Upper lobe of left lung (tissue), 6 donors: ENCODE results near the gene BCOR. TPM values are rescaled to one million over a fixed set of nuclear protein-coding genes. Genes with fewer than 3 reads are reported as not detected.

Experiments
- ATAC-seq, 2 donors: fragments of 200-7000 bp; cut with Tn5 transposase; one replicate each; pipeline ENCODE4 v1.9.1; 2022; ENCODE audit warnings: mild to moderate bottlenecking in 2 of 2, moderate library complexity in 2 of 2; ENCODE audit not compliant: low FRiP score in 2 of 2
- DNase-seq, 2 donors: peaks; one replicate each; pipeline ENCODE4 v3.0.0-alpha.2; 2019 to 2020
- H3K27ac ChIP-seq, 4 donors: fragments of 200-600 bp; sonication (generic); one replicate each; pipeline ENCODE4 v1.5.1; 2016 to 2019
- H3K27me3 ChIP-seq, 4 donors: fragments of 200-600 bp; sonication (generic); one replicate each; pipeline ENCODE4 v1.5.1; 2017 to 2019
- H3K36me3 ChIP-seq, 4 donors: fragments of 200-600 bp; sonication (generic); one replicate each; pipeline ENCODE4 v1.5.1; 2016 to 2019
- H3K4me1 ChIP-seq, 4 donors: fragments of 200-600 bp; sonication (generic); one replicate each; pipeline ENCODE4 v1.5.1; 2018 to 2019
- H3K4me3 ChIP-seq, 4 donors: fragments of 200-600 bp; sonication (generic); one replicate each; pipeline ENCODE4 v1.5.1; 2017 to 2019; ENCODE audit warnings: mild to moderate bottlenecking in 2 of 4, moderate library complexity in 1 of 4
- H3K9me3 ChIP-seq, 4 donors: fragments of 200-600 bp; sonication (generic); one replicate each; pipeline ENCODE4 v1.5.1; 2018 to 2019
- CTCF ChIP-seq, 6 experiments: fragments of 450-650 bp in 4 of 6; fragments of 200-600 bp in 2 of 6; sonication (generic) in 2 of 6; IDR thresholded peaks; one replicate each; pipeline ENCODE4 v1.5.1; 2016 to 2019; ENCODE audit warnings: antibody characterized with exemption in 6 of 6
- EP300 ChIP-seq, 4 donors: sonication (generic); formaldehyde crosslinking; IDR thresholded peaks; one replicate each; pipeline ENCODE4 v1.5.1; 2017; ENCODE audit warnings: antibody characterized with exemption in 4 of 4, control low read depth in 2 of 4
- POLR2A ChIP-seq, 4 donors: fragments of 450-650 bp; IDR thresholded peaks; one replicate each; pipeline ENCODE4 v1.5.1; 2016 to 2017; ENCODE audit warnings: antibody characterized with exemption in 4 of 4, mild to moderate bottlenecking in 2 of 4
- POLR2AphosphoS5 ChIP-seq, 2 donors: sonication (generic); formaldehyde crosslinking; IDR thresholded peaks; one replicate each; pipeline ENCODE4 v1.5.1; 2017; ENCODE audit warnings: antibody characterized with exemption in 2 of 2
- WGBS, 2 donors: methylation state at CpG; one replicate each; pipeline ENCODE4 v1.1.5; 2017 to 2018; 5-methylcytosine and 5-hydroxymethylcytosine counted together
- total RNA-seq, 6 donors: library from RNA; depleted of rRNA in 4 of 6; stranded (reverse); fragments of >200 nt in 4 of 6; gene quantifications; one replicate each; pipeline versions ENCODE4 v1.1.0 to v1.2.1, GENCODE V29; 2016 to 2021
- donor health status: DM: no; HTN: no; CAD: no; lungs with moderate emphysema.
- donor health status: DM: no; HTN: yes; CAD: no; lungs with severe emphysema.

BCOR gene
- total RNA-seq, 6 donors from 2014 or later, result 17.5 to 40.8 (median 25.6) TPM

GRCh38 chrX:40094041-40094899 is 3.5 kb downstream of the BCOR start:
- no peak for TF ChIP-seq EP300 (IDR thresholded peaks at IDR 0.05)
- peak in 2 of 4 donors; percentile 15 to 23 for TF ChIP-seq POLR2A (IDR thresholded peaks at IDR 0.05)
- Histone ChIP-seq H3K27ac (peak overlapping the region; percentile 44 to 96 (median 90)), H3K36me3 (no peaks in the 10 kb centered on the region), H3K4me3 (peak overlapping the region; percentile 25 to 76 (median 70)), H3K9me3 (no peaks in the 10 kb centered on the region), H3K4me1 (peaks cover 17 to 80% (median 25%) of the 10 kb centered on the region in 4 donors), H3K27me3 (peaks cover 0 to 37% (median 0%) of the 10 kb centered on the region in 4 donors)
- WGBS, 2 donors, result 5 to 10% methylated on average over 7 to 60 of the region's 76 CpGs
- DNase-seq (peak in 1 of 2 donors; percentile 84), ATAC-seq (peak in 1 of 2 donors; percentile 43)

- no peak for ATAC-seq
- 29 to 100% methylated on average over 2 to 10 of the region's 10 CpGs for WGBS, 2 donors
- Histone ChIP-seq H3K27me3 (peaks cover 0 to 30% (median 0%) of the 10 kb centered on the region in 4 donors), H3K4me1 (peaks cover 17 to 74% (median 26%) of the 10 kb centered on the region in 4 donors), H3K27ac (peak overlapping the region in 1 of 4 donors; percentile 95), H3K4me3 (peak overlapping the region in 2 of 4 donors; percentile 73 to 76), H3K36me3 (no peaks in the 10 kb centered on the region), H3K9me3 (no peaks in the 10 kb centered on the region)
- DNase-seq, result no peak
- TF ChIP-seq CTCF (IDR thresholded peaks at IDR 0.05), result no peak
- TF ChIP-seq EP300 (IDR thresholded peaks at IDR 0.05), result no peak
- no peak for TF ChIP-seq POLR2A (IDR thresholded peaks at IDR 0.05)
These were observed 4.2 kb downstream of the BCOR start for GRCh38 chrX:40093586-40093985.

GRCh38 chrX:40092808-40093435 is 4.8 kb downstream of the BCOR start:
- no peak overlapping the region for H3K27ac ChIP-seq
- TF ChIP-seq POLR2AphosphoS5 (IDR thresholded peaks at IDR 0.05) (no peak), POLR2A (IDR thresholded peaks at IDR 0.05) (no peak), CTCF (IDR thresholded peaks at IDR 0.05) (no peak), EP300 (IDR thresholded peaks at IDR 0.05) (no peak)
- H3K36me3 ChIP-seq, result no peaks in the 10 kb centered on the region
- no peak overlapping the region for H3K4me3 ChIP-seq
- no peak for DNase-seq
- H3K4me1 ChIP-seq, result peaks cover 17 to 69% (median 28%) of the 10 kb centered on the region in 4 donors
- ATAC-seq, result no peak
- no peaks in the 10 kb centered on the region for H3K9me3 ChIP-seq
- WGBS, 2 donors, result 45 to 77% methylated on average over 8 to 9 of the region's 9 CpGs
- H3K27me3 ChIP-seq, result peaks cover 0 to 25% (median 0%) of the 10 kb centered on the region in 4 donors

GRCh38 chrX:40091691-40092421 is 5.9 kb downstream of the BCOR start:
- TF ChIP-seq CTCF (IDR thresholded peaks at IDR 0.05), result no peak
- DNase-seq (peak in 1 of 2 donors; percentile 66), ATAC-seq (no peak)
- WGBS, 2 donors, result 53 to 64% methylated on average over 8 to 58 of the region's 70 CpGs
- Histone ChIP-seq H3K9me3 (no peaks in the 10 kb centered on the region), H3K27me3 (peaks cover 0 to 14% (median 0%) of the 10 kb centered on the region in 4 donors), H3K36me3 (no peaks in the 10 kb centered on the region), H3K4me1 (peaks cover 17 to 60% (median 28%) of the 10 kb centered on the region in 4 donors), H3K27ac (peak overlapping the region in 2 of 4 donors; percentile 34 to 57), H3K4me3 (no peak overlapping the region)

GRCh38 chrX:40090961-40091360 is 6.8 kb downstream of the BCOR start:
- ATAC-seq, result no peak
- 55 to 84% methylated on average over 7 of the region's 7 CpGs for WGBS, 2 donors
- Histone ChIP-seq H3K27ac (peak overlapping the region in 1 of 4 donors; percentile 68), H3K36me3 (no peaks in the 10 kb centered on the region), H3K27me3 (peaks cover 0 to 5% (median 0%) of the 10 kb centered on the region in 4 donors), H3K4me3 (peak overlapping the region in 1 of 4 donors; percentile 51), H3K9me3 (no peaks in the 10 kb centered on the region), H3K4me1 (peaks cover 17 to 57% (median 28%) of the 10 kb centered on the region in 4 donors)
- no peak for DNase-seq
- TF ChIP-seq EP300 (IDR thresholded peaks at IDR 0.05) (no peak), POLR2AphosphoS5 (IDR thresholded peaks at IDR 0.05) (no peak), POLR2A (IDR thresholded peaks at IDR 0.05) (no peak), CTCF (IDR thresholded peaks at IDR 0.05) (no peak)
